Measurements from ENCODE around the gene INTS4. TPM values are rescaled to one million over a fixed set of nuclear protein-coding genes. Genes with fewer than 3 reads are reported as not detected.
"Not testable (repeated sequence)": the region's sequence is repeated elsewhere in the genome, so short reads cannot be mapped to it uniquely, and the experiment has no call there.

The INTS4 gene
- total RNA-seq = 56.4 and 57.1 TPM in 2 replicates

GRCh38 chr11:77994434-77995362 lies at the start of gene INTS4:
Gene INTS4 (minus strand): TSS chr11:77994668. CDS start chr11:77994643, 25 bp downstream.
- intact Hi-C loops (cut with micrococcal nuclease) = loop anchor here (1.0 to 5.0 kb wide), 8 partner anchors 52 to 580 kb away; partner anchors contain the start of genes ALG8, CLNS1A, KCTD21 and NARS2

DNA sequence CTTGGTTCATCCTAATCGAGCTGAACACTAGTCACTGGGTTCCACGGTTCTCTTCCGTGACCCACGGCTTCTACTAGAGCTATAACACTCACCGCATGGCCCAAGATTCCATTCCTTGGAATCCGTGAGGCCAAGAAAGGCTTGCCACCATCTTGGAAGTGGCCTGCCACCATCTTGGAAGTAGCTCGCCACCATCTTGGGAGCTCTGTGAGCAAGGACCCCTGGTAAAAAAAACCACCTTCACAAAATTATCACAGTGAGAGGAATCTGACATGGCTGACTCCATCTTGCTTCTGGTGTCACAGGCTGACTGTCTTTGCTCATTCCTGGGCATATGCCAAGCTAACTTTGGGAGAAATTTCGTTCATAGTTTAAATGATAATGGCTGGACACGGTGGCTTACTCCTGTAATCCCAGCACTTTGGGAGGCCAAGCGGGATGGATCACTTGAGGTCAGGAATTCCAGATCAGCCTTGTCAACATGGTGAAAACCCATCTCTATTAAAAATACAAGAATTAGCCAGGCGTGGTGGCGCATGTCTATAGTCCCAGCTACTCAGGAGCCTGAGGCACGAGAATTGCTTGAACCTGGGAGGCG lies 47.5 kb upstream of the INTS4 start:
- intact Hi-C loops (cut with micrococcal nuclease) = no loop called here

DNA sequence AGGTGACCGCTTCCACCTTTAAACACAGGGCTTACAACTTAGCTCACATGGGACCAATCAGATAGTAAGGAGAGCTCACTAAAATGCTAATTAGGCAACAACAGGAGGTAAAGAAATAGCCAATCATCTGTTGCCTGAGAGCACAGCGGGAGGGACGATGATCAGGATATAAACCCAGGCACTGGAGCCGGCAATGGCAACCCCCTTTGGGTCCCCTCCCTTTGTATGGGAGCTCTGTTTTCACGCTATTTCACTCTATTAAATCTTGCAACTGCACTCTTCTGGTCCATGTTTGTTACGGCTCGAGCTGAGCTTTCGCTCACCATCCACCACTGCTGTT lies 46.9 kb upstream of the INTS4 start:
- intact Hi-C loops (cut with micrococcal nuclease) = not testable (repeated sequence)

DNA sequence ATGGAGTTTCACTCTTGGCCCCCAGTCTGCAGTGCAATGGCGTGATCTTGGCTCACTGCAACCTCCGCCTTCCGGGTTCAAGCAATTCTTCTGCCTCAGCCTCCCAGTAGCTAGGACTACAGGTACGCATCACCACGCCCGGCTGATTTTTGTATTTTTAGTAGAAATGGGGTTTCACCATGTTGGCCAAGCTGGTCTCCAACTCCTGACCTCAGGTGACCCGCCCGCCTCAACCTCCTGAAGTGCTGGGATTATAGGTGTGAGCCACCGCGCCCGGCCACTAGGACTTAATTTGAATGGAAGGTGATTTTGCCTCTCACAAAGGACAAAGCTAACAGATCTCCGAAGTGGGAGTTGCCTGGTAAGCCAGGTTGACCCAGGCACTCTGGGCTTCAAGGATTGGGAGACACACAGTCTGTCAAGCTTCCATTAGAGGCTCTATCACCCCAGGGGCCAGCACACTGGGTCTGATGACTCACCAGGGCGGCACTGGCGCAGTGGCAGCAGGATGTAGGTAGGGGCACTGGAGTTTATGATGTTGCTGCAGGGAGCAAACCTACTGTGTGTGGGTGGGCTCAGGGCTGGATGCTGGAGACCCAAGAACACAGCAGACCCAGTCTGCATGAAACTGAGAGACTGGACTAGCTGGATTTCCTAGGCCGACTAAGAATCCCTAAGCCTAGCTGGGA lies 46.4 kb upstream of the INTS4 start:
- intact Hi-C loops (cut with micrococcal nuclease) = no loop called here

- intact Hi-C loops (cut with micrococcal nuclease) = no loop called here
These were observed 45.6 kb upstream of the INTS4 start for GRCh38 chr11:78039919-78040671.

DNA sequence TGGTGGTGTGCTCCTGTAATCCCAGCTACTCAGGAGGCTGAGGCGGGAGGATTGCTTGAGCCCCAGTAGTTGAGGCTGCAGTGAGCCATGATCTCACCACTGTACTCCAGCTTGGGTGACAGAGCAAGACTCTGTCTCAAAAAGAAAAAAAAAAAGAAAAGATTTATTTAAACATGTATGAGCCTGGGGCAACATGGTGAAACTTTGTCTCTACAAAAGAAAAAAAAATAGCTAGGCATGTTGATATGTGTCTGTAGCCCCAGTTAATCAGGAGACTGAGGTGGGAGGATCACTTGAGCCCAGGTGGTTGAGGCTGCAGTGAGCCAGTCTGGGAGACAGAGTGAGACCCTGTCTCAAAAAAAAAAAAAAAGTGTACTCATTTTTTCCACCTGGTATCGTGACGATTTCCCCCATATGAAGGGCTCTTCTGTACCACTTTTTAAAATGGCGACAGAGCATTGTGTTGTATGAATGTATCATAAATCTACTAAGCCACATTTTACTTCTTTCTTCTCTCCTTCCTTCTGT lies 45.0 kb upstream of the INTS4 start:
- intact Hi-C loops (cut with micrococcal nuclease) = no loop called here

DNA sequence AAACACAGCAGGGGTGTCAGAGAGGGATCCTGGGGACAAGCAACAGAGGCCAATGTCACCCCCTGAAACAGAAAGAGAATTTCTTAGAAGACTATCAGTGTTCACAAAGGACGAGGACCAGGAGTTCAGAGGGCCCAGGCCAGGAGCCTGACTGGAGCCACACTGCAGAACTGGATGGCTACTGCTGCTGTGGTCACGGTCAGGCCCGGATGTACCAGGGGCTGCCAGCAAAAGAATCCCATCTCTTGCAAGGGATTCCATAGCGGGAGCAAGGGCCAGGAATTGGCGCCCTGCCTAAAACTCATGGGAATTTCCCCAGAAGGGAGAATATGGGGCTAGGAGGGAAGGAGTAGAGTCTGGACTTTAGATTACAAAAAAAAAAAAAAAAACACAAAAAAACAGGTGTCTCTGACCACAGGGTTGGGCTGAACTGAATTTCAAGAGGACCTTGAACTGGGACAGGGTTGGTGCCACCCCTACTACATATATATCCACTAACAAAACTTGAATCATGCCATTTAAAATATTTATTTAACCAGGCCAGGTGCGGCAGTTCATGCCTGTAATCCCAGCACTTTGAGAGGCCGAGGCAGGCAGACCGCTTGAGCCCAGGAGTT lies 44.3 kb upstream of the INTS4 start:
- intact Hi-C loops (cut with micrococcal nuclease) = no loop called here

DNA sequence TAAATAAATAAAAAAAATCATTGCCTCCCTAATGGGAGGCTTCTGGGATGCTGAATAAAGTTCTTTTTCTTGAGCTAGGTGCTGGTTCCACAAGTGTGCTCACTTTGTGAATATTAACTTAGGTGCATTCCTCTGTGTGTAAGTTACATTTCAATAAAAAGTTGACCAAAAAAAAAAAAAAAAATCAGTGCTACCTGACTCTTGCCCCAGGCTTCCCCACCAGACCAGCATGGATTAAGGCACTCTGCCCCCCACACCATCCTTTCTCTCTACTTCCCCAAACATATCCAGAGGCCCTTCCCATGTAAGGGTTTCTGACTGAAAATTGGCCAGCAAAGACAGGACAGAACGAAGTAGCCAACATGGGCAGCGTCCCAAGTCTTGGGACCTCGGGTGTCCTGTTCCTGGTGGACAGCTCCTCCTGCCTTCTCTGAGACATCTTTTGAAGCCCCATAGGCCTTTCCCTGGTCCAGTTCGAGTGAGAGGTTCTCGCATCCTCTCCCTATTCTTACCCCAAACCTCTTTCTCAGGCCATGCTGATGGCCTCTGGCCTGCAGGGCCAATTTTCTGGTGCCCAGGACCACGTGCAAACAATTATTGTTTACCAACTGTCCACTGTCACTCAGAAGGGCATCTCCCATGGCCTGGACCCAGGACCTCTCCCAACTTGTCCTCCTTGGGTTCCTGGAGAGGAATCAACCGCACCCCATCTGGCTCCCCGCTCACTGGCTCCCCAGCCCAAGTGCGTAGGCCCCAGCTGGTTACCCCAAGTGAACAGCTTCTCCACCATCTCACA lies 43.6 kb upstream of the INTS4 start:
- intact Hi-C loops (cut with micrococcal nuclease) = no loop called here

DNA sequence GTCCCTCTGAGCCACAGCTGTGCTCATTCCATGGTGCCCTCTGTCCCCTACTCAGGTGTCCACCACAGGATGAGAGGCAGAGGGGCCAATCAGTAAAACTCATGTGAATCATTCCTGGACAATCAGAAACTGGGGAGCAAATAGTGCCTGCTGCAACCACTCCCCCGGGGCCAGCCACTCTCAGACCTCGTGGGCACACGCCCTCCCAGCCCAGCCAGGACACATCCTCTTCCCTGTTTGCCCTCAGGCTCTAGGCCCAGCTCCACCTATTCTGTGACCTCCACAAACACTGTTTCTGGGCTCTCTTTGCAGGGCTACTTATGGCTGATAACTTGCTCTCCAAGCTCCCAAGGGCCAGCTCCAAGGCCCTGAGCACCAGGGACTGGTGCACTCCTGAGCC lies 42.6 kb upstream of the INTS4 start:
- intact Hi-C loops (cut with micrococcal nuclease) = no loop called here

GRCh38 chr11:78036313-78036712 lies 41.8 kb upstream of the INTS4 start:
- intact Hi-C loops (cut with micrococcal nuclease) = no loop called here

DNA sequence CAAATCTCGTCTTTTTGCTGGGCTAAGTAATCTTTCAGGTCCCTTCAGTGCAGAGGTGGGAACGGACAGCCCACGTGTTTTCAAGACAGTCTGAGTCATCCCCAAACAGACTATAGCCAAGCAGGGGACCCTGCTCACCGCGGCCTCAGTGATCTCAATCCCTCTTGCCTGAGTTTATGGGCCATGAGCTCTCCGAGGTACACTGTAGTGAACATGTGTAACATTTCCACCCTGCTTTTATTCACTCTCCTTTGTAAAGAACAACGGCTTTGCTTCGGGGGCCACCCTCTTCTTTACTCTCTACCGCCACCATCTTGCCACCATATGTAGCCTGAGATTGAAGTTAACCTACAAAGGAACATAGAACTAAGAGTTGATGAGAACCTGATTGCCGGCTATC lies 40.2 kb upstream of the INTS4 start:
- intact Hi-C loops (cut with micrococcal nuclease) = no loop called here

DNA sequence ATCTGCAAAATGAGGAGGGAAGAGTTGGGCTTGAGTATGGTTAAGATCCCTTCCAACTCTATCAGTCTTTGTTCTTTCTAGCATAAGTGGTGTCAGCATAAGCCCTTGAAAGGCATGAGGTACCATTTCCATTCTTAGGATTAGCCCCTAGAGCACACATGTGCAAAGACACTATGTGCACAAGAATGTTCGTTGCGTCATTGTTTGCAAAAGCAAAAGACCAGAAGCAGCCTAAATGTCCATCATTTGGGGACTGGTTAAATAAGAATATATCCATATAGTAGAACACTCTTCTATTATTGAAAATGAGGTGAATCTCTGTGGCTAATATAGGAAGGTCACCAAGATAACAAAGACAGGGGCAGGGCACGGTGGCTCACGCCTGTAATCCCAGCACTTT lies 38.6 kb upstream of the INTS4 start:
- intact Hi-C loops (cut with micrococcal nuclease) = no loop called here

- intact Hi-C loops (cut with micrococcal nuclease) = no loop called here
These were observed 37.6 kb upstream of the INTS4 start for GRCh38 chr11:78032090-78032489.

GRCh38 chr11:78031629-78032028 lies 37.2 kb upstream of the INTS4 start:
- intact Hi-C loops (cut with micrococcal nuclease) = no loop called here

DNA sequence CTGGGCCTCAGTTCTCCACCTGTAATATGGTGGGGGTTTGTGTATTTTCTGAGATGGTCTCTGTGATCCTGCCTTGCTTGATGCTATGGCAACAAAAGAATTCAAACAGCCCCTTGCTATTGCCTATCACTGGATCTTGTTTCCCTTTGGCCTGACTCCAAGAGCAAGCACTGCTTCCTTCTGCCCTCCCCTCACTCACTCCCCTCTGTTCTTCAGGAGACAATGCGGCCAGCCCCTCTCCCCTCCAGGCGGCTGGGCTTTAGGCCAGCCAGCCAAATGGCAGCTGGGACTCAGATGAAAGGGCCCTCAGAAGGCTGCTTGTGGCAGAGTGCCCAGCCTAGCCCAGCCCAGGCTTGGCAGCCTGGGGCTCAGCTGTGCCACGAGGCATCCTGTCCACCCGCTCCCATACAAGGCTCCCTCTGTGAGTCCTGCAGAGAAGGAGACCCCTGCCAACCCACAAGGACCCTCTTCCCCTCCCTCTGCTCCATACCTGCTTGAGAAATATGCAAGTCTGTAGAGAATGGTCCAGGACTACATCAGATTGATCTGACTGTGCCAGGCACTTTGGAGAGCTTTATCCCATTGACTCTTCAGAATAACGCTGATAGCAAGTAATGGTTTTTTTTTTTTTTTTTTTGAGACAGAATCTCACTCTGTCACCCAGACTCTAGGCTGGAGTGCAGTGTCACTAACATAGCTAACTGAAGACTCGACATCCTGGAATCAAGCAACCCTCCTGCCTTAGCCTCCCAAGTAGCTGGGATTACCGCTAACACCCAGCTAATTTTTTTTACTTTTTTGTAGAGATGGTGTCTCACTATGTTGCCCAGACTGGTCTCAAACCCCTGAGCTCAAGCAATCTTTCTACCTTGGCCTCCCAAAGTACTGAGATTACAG lies 36.2 kb upstream of the INTS4 start:
- intact Hi-C loops (cut with micrococcal nuclease) = no loop called here

DNA sequence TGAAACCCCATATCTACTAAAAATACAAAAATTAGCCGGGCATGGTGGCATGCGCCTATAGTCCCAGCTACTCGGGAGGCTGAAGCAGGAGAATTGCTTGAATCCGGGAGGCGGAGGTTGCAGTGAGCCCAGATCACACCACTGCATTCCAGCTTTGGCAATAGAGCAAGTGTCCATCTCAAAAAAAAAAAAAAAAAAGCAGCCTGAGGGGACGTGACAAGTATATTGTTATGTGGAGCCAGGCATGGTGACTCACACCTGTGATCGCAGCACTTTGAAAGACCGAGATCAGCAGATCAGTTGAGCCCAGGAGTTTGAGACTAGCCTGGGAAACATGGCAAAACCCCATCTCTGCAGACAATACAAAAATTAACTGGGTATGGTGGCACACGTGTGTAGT lies 34.0 kb upstream of the INTS4 start:
- intact Hi-C loops (cut with micrococcal nuclease) = not testable (repeated sequence)

- intact Hi-C loops (cut with micrococcal nuclease) = no loop called here
These were observed 33.3 kb upstream of the INTS4 start for GRCh38 chr11:78027759-78028158.

DNA sequence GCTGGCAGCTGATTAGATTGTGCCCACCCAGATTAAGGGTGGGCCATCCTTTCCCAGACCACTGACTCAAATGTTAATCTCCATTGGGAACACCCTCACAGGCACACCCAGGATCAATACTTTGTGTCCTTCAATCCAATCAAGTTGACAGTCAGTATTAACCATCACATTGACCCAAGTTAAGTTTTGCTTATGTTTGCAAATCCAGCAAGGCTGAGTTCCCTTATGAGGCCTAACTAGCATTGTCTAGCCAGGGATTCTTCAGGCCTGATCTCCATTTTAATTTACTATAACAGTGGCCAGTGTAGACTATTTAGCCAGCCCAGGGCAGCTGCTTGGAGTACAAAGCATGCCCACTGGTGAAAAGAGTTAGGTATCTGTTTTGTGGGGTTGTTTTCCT lies 30.9 kb upstream of the INTS4 start:
- intact Hi-C loops (cut with micrococcal nuclease) = no loop called here

GRCh38 chr11:78023426-78023825 lies 29.0 kb upstream of the INTS4 start:
- intact Hi-C loops (cut with micrococcal nuclease) = no loop called here
